DOHH2 (cell line): ENCODE results near the gene SLC19A1.

Source experiments
- EZH2phosphoT487 ChIP-seq: fragments of 200-600 bp; sonication (generic); IDR thresholded peaks from 2 replicates; pipeline ENCODE4 v1.6.1; 2017; ENCODE audit warnings: borderline replicate concordance, mild to moderate bottlenecking, antibody characterized with exemption, low read length, moderate library complexity, mixed read lengths
- TF ChIP-seq, protein P1 (sequence below): fragments of 200-600 bp; sonication (generic); IDR thresholded peaks from one replicate; pipeline ENCODE4 v1.5.1; 2014; ENCODE audit warnings: antibody characterized with exemption, mild to moderate bottlenecking, low read depth, low read length; ENCODE audit not compliant: poor library complexity, severe bottlenecking

DNA sequence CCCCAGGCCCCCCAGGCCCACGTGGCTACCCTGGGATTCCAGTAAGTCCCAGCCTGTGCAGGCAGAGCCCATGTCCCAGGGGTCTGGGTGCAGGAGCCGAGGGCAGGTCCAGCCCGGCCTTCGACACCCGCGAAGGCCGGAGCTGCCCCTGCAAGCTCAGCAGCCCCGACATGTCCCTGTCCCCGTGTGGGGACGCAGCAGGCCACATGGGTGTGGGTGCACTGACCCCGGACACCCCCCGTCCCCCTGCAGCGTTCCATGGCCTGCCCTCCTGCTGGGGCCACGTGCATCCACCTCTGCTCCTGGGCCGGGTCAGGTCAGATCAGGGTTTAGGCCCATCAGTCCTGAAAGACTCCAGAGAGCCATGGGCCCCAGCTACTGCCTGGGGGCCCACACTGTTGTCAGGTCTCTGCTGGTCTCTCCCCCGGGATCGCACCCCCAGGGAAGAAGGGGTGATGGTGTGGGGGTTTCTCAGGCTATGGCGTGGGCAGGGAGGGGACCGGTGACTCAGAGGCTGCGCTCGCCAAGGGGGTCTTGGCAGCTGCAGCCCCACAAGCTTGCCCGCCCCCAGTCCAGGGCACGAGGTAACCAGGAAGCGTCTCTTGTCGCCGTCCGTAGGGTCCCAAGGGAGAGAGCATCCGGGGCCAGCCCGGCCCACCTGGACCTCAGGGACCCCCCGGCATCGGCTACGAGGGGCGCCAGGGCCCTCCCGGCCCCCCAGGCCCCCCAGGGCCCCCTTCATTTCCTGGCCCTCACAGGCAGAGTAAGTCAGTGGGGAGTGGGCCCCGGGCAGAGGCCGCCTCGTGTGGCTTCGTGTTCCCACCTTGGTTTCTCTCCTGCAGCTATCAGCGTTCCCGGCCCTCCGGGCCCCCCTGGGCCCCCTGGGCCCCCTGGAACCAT, 37.5 kb downstream of the SLC19A1 start:
- TF ChIP-seq, protein P1, sequence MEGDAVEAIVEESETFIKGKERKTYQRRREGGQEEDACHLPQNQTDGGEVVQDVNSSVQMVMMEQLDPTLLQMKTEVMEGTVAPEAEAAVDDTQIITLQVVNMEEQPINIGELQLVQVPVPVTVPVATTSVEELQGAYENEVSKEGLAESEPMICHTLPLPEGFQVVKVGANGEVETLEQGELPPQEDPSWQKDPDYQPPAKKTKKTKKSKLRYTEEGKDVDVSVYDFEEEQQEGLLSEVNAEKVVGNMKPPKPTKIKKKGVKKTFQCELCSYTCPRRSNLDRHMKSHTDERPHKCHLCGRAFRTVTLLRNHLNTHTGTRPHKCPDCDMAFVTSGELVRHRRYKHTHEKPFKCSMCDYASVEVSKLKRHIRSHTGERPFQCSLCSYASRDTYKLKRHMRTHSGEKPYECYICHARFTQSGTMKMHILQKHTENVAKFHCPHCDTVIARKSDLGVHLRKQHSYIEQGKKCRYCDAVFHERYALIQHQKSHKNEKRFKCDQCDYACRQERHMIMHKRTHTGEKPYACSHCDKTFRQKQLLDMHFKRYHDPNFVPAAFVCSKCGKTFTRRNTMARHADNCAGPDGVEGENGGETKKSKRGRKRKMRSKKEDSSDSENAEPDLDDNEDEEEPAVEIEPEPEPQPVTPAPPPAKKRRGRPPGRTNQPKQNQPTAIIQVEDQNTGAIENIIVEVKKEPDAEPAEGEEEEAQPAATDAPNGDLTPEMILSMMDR: no peak
- TF ChIP-seq EZH2phosphoT487: no peak
